Neural cell (in vitro differentiated cells): Measurements from ENCODE around the gene UBE2O. TPM values are rescaled to one million over a fixed set of nuclear protein-coding genes. Genes with fewer than 3 reads are reported as not detected.

Experiments
- H2AFZ ChIP-seq: fragments of 200-600, 300-800 bp; sonication (generic), shearing (Covaris generic); 2 replicates; pipeline ENCODE4 v1.6.0; 2014; ENCODE audit warnings: low read depth, mild to moderate bottlenecking, antibody characterized with exemption, low read length, moderate library complexity
- H3F3A ChIP-seq: fragments of 200-600 bp; shearing (Covaris generic); 2 replicates; pipeline ENCODE4 v1.6.1; 2016; ENCODE audit warnings: mild to moderate bottlenecking, moderate library complexity, mixed read lengths, antibody characterized with exemption, low read length; ENCODE audit not compliant: insufficient read depth, poor library complexity, severe bottlenecking
- H3K27ac ChIP-seq: fragments of 200-600, 300-800 bp; sonication (generic), shearing (Covaris generic); 2 replicates; pipeline ENCODE4 v1.5.1; 2014; ENCODE audit warnings: mild to moderate bottlenecking, low read length, moderate library complexity
- H3K27me3 ChIP-seq: fragments of 300-800, 200-600 bp; sonication (generic), shearing (Covaris generic); 2 replicates; pipeline ENCODE4 v1.6.0; 2014; ENCODE audit warnings: mild to moderate bottlenecking, low read depth, low read length, moderate library complexity; ENCODE audit not compliant: insufficient read depth
- H3K36me3 ChIP-seq: fragments of 300-800, 200-600 bp; sonication (generic), shearing (Covaris generic); 2 replicates; pipeline ENCODE4 v1.5.1; 2014; ENCODE audit warnings: mild to moderate bottlenecking, antibody characterized with exemption, low read length, moderate library complexity; ENCODE audit not compliant: insufficient read depth
- H3K4me2 ChIP-seq: fragments of 300-800, 200-600 bp; sonication (generic), shearing (Covaris generic); 2 replicates; pipeline ENCODE4 v1.6.0; 2014; ENCODE audit warnings: mild to moderate bottlenecking, low read length
- H3K4me3 ChIP-seq: fragments of 300-800, 200-600 bp; sonication (generic), shearing (Covaris generic); 2 replicates; pipeline ENCODE4 v1.5.1; 2014; ENCODE audit warnings: mild to moderate bottlenecking, low read length, moderate library complexity
- H3K79me2 ChIP-seq: fragments of 200-600 bp; shearing (Covaris generic); replicated peaks from 2 replicates; pipeline ENCODE4 v1.6.0; 2014; ENCODE audit warnings: mild to moderate bottlenecking, low read length, moderate library complexity; ENCODE audit not compliant: insufficient read depth
- H3K9ac ChIP-seq: fragments of 300-800, 200-600 bp; sonication (generic), shearing (Covaris generic); 2 replicates; pipeline ENCODE4 v1.6.1; 2016; ENCODE audit warnings: mild to moderate bottlenecking, low read length, mixed read lengths
- H3K9me2 ChIP-seq: fragments of 200-600 bp; shearing (Covaris generic); 2 replicates; pipeline ENCODE4 v1.6.1; 2016; ENCODE audit warnings: mild to moderate bottlenecking, low read length, mixed read lengths; ENCODE audit not compliant: insufficient read depth
- H3K9me3 ChIP-seq: fragments of 200-600, 300-800 bp; sonication (generic), shearing (Covaris generic); 2 replicates; pipeline ENCODE4 v1.6.1; 2016; ENCODE audit warnings: mild to moderate bottlenecking, mixed run types, low read length, moderate library complexity, mixed read lengths
- H4K20me1 ChIP-seq: fragments of 200-600 bp; shearing (Covaris generic); 2 replicates; pipeline ENCODE4 v1.6.1; 2016; ENCODE audit warnings: mild to moderate bottlenecking, mixed run types; ENCODE audit not compliant: insufficient read depth
- EP300 ChIP-seq: fragments of 450-650 bp; conservative IDR thresholded peaks from 2 replicates; pipeline ENCODE4 v1.6.1; 2014; ENCODE audit warnings: antibody characterized with exemption, mild to moderate bottlenecking, moderate library complexity; ENCODE audit not compliant: poor library complexity, severe bottlenecking
- EZH2 ChIP-seq: fragments of 200-600, 300-800 bp; shearing (Covaris generic), sonication (generic); IDR thresholded peaks from 2 replicates; pipeline ENCODE4 v1.6.1; 2014; ENCODE audit warnings: antibody characterized with exemption, low read length, borderline replicate concordance, mild to moderate bottlenecking; ENCODE audit not compliant: insufficient read depth, poor library complexity, severe bottlenecking
- MXI1 ChIP-seq: fragments of 450-650 bp; conservative IDR thresholded peaks from 2 replicates; pipeline ENCODE4 v1.6.1; 2014; ENCODE audit warnings: antibody characterized with exemption, mild to moderate bottlenecking; ENCODE audit not compliant: poor library complexity, severe bottlenecking
- POLR2AphosphoS5 ChIP-seq: IDR thresholded peaks from 2 replicates; pipeline ENCODE4 v1.6.1; 2012
- RAD21 ChIP-seq: fragments of 450-650 bp; conservative IDR thresholded peaks from 2 replicates; pipeline ENCODE4 v1.6.1; 2014; ENCODE audit warnings: antibody characterized with exemption, mild to moderate bottlenecking, moderate library complexity
- SMC3 ChIP-seq: fragments of 450-650 bp; conservative IDR thresholded peaks from 2 replicates; pipeline ENCODE4 v1.6.1; 2014; ENCODE audit warnings: antibody characterized with exemption, mild to moderate bottlenecking, moderate library complexity; ENCODE audit not compliant: poor library complexity
- TAF1 ChIP-seq: IDR thresholded peaks from 2 replicates; pipeline ENCODE4 v1.6.1; 2012; ENCODE audit warnings: low read depth
- polyA plus RNA-seq: library from polyadenylated mRNA; depleted of rRNA; stranded (reverse); fragments of >200 nt; gene quantifications from 2 replicates; pipeline ENCODE4 v1.2.3, GENCODE V29; 2014
- TF ChIP-seq, protein P1 (sequence below): fragments of 450-650 bp; IDR thresholded peaks from 2 replicates; pipeline ENCODE4 v1.5.1; 2014; ENCODE audit warnings: antibody characterized with exemption, mild to moderate bottlenecking, moderate library complexity; ENCODE audit not compliant: poor library complexity, severe bottlenecking
- TF ChIP-seq, protein P2 (sequence below): IDR thresholded peaks from 2 replicates; pipeline ENCODE4 v1.6.1; 2012; ENCODE audit warnings: borderline replicate concordance

Gene UBE2O
- polyA plus RNA-seq, 1 donor from 2014 or later, result 28.0 TPM

DNA sequence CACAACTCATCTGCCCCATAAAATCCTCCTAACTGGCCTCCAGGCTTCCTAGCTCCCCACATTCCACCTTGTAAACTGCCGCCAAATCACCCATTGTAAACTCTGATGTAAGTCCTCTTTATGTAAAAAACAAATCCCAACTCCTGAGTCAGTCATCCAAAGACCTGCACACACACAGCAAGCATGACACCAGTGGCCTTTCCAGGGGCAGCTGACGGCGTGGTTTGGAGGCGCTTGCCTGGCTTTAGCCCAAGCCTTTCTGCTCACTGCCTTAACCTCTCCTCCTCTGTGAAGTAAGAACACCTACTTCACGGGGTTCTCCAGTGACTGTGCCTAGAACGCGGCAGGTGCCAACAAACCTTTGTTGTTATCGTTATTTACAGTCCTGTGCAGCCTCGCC, 14.0 kb downstream of the UBE2O start:
- TF ChIP-seq RAD21 (no peak), EZH2 (no peak), TAF1 (no peak), SMC3 (no peak), MXI1 (no peak), EP300 (no peak), POLR2AphosphoS5 (no peak)
- TF ChIP-seq, protein P1, sequence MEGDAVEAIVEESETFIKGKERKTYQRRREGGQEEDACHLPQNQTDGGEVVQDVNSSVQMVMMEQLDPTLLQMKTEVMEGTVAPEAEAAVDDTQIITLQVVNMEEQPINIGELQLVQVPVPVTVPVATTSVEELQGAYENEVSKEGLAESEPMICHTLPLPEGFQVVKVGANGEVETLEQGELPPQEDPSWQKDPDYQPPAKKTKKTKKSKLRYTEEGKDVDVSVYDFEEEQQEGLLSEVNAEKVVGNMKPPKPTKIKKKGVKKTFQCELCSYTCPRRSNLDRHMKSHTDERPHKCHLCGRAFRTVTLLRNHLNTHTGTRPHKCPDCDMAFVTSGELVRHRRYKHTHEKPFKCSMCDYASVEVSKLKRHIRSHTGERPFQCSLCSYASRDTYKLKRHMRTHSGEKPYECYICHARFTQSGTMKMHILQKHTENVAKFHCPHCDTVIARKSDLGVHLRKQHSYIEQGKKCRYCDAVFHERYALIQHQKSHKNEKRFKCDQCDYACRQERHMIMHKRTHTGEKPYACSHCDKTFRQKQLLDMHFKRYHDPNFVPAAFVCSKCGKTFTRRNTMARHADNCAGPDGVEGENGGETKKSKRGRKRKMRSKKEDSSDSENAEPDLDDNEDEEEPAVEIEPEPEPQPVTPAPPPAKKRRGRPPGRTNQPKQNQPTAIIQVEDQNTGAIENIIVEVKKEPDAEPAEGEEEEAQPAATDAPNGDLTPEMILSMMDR, result no peak
- TF ChIP-seq, protein P2, sequence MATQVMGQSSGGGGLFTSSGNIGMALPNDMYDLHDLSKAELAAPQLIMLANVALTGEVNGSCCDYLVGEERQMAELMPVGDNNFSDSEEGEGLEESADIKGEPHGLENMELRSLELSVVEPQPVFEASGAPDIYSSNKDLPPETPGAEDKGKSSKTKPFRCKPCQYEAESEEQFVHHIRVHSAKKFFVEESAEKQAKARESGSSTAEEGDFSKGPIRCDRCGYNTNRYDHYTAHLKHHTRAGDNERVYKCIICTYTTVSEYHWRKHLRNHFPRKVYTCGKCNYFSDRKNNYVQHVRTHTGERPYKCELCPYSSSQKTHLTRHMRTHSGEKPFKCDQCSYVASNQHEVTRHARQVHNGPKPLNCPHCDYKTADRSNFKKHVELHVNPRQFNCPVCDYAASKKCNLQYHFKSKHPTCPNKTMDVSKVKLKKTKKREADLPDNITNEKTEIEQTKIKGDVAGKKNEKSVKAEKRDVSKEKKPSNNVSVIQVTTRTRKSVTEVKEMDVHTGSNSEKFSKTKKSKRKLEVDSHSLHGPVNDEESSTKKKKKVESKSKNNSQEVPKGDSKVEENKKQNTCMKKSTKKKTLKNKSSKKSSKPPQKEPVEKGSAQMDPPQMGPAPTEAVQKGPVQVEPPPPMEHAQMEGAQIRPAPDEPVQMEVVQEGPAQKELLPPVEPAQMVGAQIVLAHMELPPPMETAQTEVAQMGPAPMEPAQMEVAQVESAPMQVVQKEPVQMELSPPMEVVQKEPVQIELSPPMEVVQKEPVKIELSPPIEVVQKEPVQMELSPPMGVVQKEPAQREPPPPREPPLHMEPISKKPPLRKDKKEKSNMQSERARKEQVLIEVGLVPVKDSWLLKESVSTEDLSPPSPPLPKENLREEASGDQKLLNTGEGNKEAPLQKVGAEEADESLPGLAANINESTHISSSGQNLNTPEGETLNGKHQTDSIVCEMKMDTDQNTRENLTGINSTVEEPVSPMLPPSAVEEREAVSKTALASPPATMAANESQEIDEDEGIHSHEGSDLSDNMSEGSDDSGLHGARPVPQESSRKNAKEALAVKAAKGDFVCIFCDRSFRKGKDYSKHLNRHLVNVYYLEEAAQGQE, result no peak
- H2AFZ ChIP-seq, result no peak overlapping the region
- no peak overlapping the region for H3K4me2 ChIP-seq
- H3F3A ChIP-seq, result no peaks in the 10 kb centered on the region
- H4K20me1 ChIP-seq, result no peaks in the 10 kb centered on the region
- H3K79me2 ChIP-seq, result peaks cover 75% of the 10 kb centered on the region
- no peak overlapping the region for H3K27ac ChIP-seq
- no peak overlapping the region for H3K4me3 ChIP-seq
- no peak overlapping the region for H3K9ac ChIP-seq
- H3K27me3 ChIP-seq, result no peaks in the 10 kb centered on the region
- no peaks in the 10 kb centered on the region for H3K36me3 ChIP-seq
- no peaks in the 10 kb centered on the region for H3K9me2 ChIP-seq
- no peaks in the 10 kb centered on the region for H3K9me3 ChIP-seq

DNA sequence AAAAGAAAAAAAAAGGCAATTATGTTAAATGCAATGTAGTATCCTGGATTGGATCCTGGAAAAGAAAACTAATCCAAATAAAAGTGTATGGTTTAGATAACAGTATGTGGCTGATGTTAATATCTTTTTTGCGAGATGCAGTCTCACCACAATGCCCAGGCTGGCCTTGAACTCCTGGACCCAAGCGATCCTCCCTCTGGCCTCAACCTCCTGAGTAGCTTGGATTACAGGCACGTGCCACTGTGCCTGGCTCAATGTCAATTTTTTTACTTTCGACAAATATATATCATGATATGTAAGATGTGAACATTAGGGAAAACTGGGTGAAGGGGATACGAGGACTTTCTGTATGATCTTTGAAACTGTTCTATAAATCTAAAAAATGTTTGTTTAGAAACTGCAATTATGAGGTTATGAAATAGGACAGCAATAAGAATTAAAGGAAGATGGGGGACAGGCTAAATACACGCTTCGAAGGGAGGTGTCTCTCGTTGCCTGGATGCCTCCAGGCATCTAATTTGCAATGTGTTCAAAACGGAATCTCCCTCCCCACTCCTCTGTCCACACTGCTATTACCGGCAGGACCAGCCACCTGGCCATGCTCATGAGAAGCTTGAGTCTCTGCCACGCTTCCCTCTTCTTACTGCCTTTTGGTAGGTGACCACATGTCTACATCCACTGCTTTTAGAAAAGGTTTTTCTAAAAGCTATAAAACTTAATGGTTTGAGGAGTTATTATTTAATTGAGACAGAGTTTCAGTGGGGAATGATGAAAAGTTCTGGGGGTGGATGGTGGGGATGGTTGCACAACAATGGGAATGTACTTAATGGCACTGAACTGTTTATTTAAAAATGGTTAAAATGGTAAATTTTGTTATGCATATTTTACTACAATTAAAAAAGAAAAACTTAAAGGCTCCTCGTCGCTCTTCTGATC, 15.2 kb downstream of the UBE2O start:
- no peaks in the 10 kb centered on the region for H3F3A ChIP-seq
- H3K27ac ChIP-seq, result no peak overlapping the region
- no peak overlapping the region for H2AFZ ChIP-seq
- no peak overlapping the region for H3K4me2 ChIP-seq
- no peak overlapping the region for H3K4me3 ChIP-seq
- H3K9ac ChIP-seq, result no peak overlapping the region
- H4K20me1 ChIP-seq, result no peaks in the 10 kb centered on the region
- H3K9me2 ChIP-seq, result no peaks in the 10 kb centered on the region
- no peaks in the 10 kb centered on the region for H3K27me3 ChIP-seq
- H3K36me3 ChIP-seq, result no peaks in the 10 kb centered on the region
- peaks cover 76% of the 10 kb centered on the region for H3K79me2 ChIP-seq
- TF ChIP-seq, protein P1, result no peak
- TF ChIP-seq EP300 (no peak), POLR2AphosphoS5 (no peak), TAF1 (no peak), SMC3 (no peak), RAD21 (no peak)
- TF ChIP-seq, protein P2, result no peak
- no peaks in the 10 kb centered on the region for H3K9me3 ChIP-seq
